ENCODE results near the gene SAV1. TPM values are rescaled to one million over a fixed set of nuclear protein-coding genes. Genes with fewer than 3 reads are reported as not detected.

SAV1 gene
- total and polyA plus RNA-seq, 2 of the 8 experiments (the other 6 are each of a cell fraction or from before 2014, with no cell fraction given), result 15.9 to 78.3 TPM

GRCh38 chr14:50658203-50658602 lies 9.9 kb downstream of the SAV1 start (continued):
- TF ChIP-seq, protein P1, sequence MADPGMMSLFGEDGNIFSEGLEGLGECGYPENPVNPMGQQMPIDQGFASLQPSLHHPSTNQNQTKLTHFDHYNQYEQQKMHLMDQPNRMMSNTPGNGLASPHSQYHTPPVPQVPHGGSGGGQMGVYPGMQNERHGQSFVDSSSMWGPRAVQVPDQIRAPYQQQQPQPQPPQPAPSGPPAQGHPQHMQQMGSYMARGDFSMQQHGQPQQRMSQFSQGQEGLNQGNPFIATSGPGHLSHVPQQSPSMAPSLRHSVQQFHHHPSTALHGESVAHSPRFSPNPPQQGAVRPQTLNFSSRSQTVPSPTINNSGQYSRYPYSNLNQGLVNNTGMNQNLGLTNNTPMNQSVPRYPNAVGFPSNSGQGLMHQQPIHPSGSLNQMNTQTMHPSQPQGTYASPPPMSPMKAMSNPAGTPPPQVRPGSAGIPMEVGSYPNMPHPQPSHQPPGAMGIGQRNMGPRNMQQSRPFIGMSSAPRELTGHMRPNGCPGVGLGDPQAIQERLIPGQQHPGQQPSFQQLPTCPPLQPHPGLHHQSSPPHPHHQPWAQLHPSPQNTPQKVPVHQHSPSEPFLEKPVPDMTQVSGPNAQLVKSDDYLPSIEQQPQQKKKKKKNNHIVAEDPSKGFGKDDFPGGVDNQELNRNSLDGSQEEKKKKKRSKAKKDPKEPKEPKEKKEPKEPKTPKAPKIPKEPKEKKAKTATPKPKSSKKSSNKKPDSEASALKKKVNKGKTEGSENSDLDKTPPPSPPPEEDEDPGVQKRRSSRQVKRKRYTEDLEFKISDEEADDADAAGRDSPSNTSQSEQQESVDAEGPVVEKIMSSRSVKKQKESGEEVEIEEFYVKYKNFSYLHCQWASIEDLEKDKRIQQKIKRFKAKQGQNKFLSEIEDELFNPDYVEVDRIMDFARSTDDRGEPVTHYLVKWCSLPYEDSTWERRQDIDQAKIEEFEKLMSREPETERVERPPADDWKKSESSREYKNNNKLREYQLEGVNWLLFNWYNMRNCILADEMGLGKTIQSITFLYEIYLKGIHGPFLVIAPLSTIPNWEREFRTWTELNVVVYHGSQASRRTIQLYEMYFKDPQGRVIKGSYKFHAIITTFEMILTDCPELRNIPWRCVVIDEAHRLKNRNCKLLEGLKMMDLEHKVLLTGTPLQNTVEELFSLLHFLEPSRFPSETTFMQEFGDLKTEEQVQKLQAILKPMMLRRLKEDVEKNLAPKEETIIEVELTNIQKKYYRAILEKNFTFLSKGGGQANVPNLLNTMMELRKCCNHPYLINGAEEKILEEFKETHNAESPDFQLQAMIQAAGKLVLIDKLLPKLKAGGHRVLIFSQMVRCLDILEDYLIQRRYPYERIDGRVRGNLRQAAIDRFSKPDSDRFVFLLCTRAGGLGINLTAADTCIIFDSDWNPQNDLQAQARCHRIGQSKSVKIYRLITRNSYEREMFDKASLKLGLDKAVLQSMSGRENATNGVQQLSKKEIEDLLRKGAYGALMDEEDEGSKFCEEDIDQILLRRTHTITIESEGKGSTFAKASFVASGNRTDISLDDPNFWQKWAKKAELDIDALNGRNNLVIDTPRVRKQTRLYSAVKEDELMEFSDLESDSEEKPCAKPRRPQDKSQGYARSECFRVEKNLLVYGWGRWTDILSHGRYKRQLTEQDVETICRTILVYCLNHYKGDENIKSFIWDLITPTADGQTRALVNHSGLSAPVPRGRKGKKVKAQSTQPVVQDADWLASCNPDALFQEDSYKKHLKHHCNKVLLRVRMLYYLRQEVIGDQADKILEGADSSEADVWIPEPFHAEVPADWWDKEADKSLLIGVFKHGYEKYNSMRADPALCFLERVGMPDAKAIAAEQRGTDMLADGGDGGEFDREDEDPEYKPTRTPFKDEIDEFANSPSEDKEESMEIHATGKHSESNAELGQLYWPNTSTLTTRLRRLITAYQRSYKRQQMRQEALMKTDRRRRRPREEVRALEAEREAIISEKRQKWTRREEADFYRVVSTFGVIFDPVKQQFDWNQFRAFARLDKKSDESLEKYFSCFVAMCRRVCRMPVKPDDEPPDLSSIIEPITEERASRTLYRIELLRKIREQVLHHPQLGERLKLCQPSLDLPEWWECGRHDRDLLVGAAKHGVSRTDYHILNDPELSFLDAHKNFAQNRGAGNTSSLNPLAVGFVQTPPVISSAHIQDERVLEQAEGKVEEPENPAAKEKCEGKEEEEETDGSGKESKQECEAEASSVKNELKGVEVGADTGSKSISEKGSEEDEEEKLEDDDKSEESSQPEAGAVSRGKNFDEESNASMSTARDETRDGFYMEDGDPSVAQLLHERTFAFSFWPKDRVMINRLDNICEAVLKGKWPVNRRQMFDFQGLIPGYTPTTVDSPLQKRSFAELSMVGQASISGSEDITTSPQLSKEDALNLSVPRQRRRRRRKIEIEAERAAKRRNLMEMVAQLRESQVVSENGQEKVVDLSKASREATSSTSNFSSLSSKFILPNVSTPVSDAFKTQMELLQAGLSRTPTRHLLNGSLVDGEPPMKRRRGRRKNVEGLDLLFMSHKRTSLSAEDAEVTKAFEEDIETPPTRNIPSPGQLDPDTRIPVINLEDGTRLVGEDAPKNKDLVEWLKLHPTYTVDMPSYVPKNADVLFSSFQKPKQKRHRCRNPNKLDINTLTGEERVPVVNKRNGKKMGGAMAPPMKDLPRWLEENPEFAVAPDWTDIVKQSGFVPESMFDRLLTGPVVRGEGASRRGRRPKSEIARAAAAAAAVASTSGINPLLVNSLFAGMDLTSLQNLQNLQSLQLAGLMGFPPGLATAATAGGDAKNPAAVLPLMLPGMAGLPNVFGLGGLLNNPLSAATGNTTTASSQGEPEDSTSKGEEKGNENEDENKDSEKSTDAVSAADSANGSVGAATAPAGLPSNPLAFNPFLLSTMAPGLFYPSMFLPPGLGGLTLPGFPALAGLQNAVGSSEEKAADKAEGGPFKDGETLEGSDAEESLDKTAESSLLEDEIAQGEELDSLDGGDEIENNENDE (IDR thresholded peaks at IDR 0.05; ENCODE audit: insufficient replicate concordance, low read length), result peak; percentile 92
- TF ChIP-seq SRF (IDR thresholded peaks at IDR 0.05; ENCODE audit: low read depth, low read length) (no peak), RFX5 (IDR thresholded peaks at IDR 0.05; ENCODE audit: borderline replicate concordance, low read depth, low read length) (no peak), CBX5 (IDR thresholded peaks at IDR 0.05; ENCODE audit: low read depth, low read length) (no peak), CEBPB (IDR thresholded peaks at IDR 0.05; ENCODE audit: low read depth, low read length) (peak; percentile 34; the same call in 1 of the 2 replicates), TEAD4 (IDR thresholded peaks at IDR 0.05; ENCODE audit: low read depth, low read length) (peak; percentile 64; the same call in 1 of the 2 replicates), RNF2 (IDR thresholded peaks at IDR 0.05; ENCODE audit: borderline replicate concordance, low read depth, low read length, missing control alignments, poor library complexity, severe bottlenecking) (no peak)

Data from H1 (cell line).